ENCODE data around the gene MRRF.
A peak's percentile ranks its signal among the peaks of the same experiment; 100 is the strongest.
"Not testable (repeated sequence)": the region's sequence is repeated elsewhere in the genome, so short reads cannot be mapped to it uniquely, and the experiment has no call there.

MRRF gene

GRCh38 chr9:122346478-122347347 is 82.0 kb downstream of the MRRF start:
- ATAC-seq (peak; percentile 41), DNase-seq (peak in 1 of 2 donors; percentile 24)
- peak overlapping the region; percentile 75 for H3K4me3 Mint-ChIP-seq
- H3K4me1 Mint-ChIP-seq, result peaks cover 31% of the 10 kb centered on the region
- H3K27ac Mint-ChIP-seq, result peak overlapping the region in 1 of 2 donors; percentile 20
- peaks cover 8% of the 10 kb centered on the region for H3K27me3 Mint-ChIP-seq
- no peaks in the 10 kb centered on the region for H3K9me3 Mint-ChIP-seq

- H3K27me3 Mint-ChIP-seq, result peaks cover 8% of the 10 kb centered on the region
- H3K9me3 Mint-ChIP-seq, result no peaks in the 10 kb centered on the region
- H3K27ac Mint-ChIP-seq, result peak overlapping the region in 1 of 2 donors; percentile 20
- H3K4me3 Mint-ChIP-seq, result peak overlapping the region; percentile 75
- H3K4me1 Mint-ChIP-seq, result peaks cover 31% of the 10 kb centered on the region
- peak; percentile 28 for ATAC-seq
- no peak for DNase-seq
Observed at GRCh38 chr9:122347348-122348287, 82.9 kb downstream of the MRRF start.

- peak overlapping the region in 1 of 2 donors; percentile 56 for H3K4me3 Mint-ChIP-seq
- no peak for DNase-seq
Observed at GRCh38 chr9:122348288-122348777, 83.7 kb downstream of the MRRF start.

GRCh38 chr9:122348791-122349190 is 84.1 kb downstream of the MRRF start:
- Mint-ChIP-seq H3K4me1 (peaks cover 31% of the 10 kb centered on the region), H3K4me3 (peak overlapping the region in 1 of 2 donors; percentile 56), H3K27ac (no peak overlapping the region), H3K9me3 (no peaks in the 10 kb centered on the region), H3K27me3 (peaks cover 8% of the 10 kb centered on the region)
- DNase-seq (no peak), ATAC-seq (no peak)

More at GRCh38 chr9:122348288-122348777, 83.7 kb downstream of the MRRF start:
- Mint-ChIP-seq H3K4me1 (peaks cover 31% of the 10 kb centered on the region), H3K27ac (no peak overlapping the region), H3K27me3 (peaks cover 8% of the 10 kb centered on the region), H3K9me3 (no peaks in the 10 kb centered on the region)
- no peak for ATAC-seq

GRCh38 chr9:122349201-122349600 is 84.5 kb downstream of the MRRF start:
- DNase-seq (no peak), ATAC-seq (no peak)
- Mint-ChIP-seq H3K27me3 (peaks cover 8% of the 10 kb centered on the region), H3K27ac (no peak overlapping the region), H3K4me1 (peaks cover 31% of the 10 kb centered on the region), H3K4me3 (no peak overlapping the region), H3K9me3 (no peaks in the 10 kb centered on the region)

GRCh38 chr9:122350577-122351355 is 86.1 kb downstream of the MRRF start:
- Mint-ChIP-seq H3K27ac (no peak overlapping the region), H3K9me3 (no peaks in the 10 kb centered on the region), H3K27me3 (peaks cover 8% of the 10 kb centered on the region), H3K4me1 (peaks cover 31% of the 10 kb centered on the region), H3K4me3 (no peak overlapping the region)
- ATAC-seq (peak; percentile 91), DNase-seq (peak; percentile 82 to 83)

GRCh38 chr9:122354536-122355199 is 90.0 kb downstream of the MRRF start:
- no peak for ATAC-seq
- no peak overlapping the region for H3K4me3 Mint-ChIP-seq

GRCh38 chr9:122355336-122355875 is 90.7 kb downstream of the MRRF start:
- Mint-ChIP-seq H3K27me3 (no peaks in the 10 kb centered on the region), H3K9me3 (peaks cover 8% of the 10 kb centered on the region in 2 donors), H3K4me1 (peaks cover under 1% of the 10 kb centered on the region), H3K27ac (no peak overlapping the region), H3K4me3 (no peak overlapping the region)
- ATAC-seq, result no peak
- DNase-seq, result no peak

More at GRCh38 chr9:122354536-122355199, 90.0 kb downstream of the MRRF start:
- peaks cover 8% of the 10 kb centered on the region for H3K4me1 Mint-ChIP-seq
- peak overlapping the region in 1 of 2 donors; percentile 28 for H3K27ac Mint-ChIP-seq
- peaks cover 8% of the 10 kb centered on the region in 2 donors for H3K9me3 Mint-ChIP-seq
- DNase-seq, result no peak
- H3K27me3 Mint-ChIP-seq, result peaks cover 6% of the 10 kb centered on the region

- Mint-ChIP-seq H3K4me3 (no peak overlapping the region), H3K9me3 (peaks cover 8% of the 10 kb centered on the region in 2 donors), H3K4me1 (peaks cover 6% of the 10 kb centered on the region), H3K27me3 (no peaks in the 10 kb centered on the region), H3K27ac (no peak overlapping the region)
- DNase-seq (no peak), ATAC-seq (no peak)
Observed at GRCh38 chr9:122356627-122357026, 91.9 kb downstream of the MRRF start.

- H3K4me3 Mint-ChIP-seq, result no peak overlapping the region
- peaks cover 8% of the 10 kb centered on the region in 2 donors for H3K9me3 Mint-ChIP-seq
- H3K4me1 Mint-ChIP-seq, result peaks cover 6% of the 10 kb centered on the region
- peak; percentile 71 for ATAC-seq
- H3K27ac Mint-ChIP-seq, result no peak overlapping the region
- peak; percentile 15 to 24 for DNase-seq
- no peaks in the 10 kb centered on the region for H3K27me3 Mint-ChIP-seq
Observed at GRCh38 chr9:122360891-122361290, 96.2 kb downstream of the MRRF start.

- H3K9me3 Mint-ChIP-seq, H3K27me3 Mint-ChIP-seq, H3K4me3 Mint-ChIP-seq, ATAC-seq, H3K27ac Mint-ChIP-seq, DNase-seq, H3K4me1 Mint-ChIP-seq: not testable (repeated sequence)
Observed at GRCh38 chr9:122363131-122363530, 98.4 kb downstream of the MRRF start.

- DNase-seq (no peak), ATAC-seq (no peak)
- Mint-ChIP-seq H3K9me3 (peaks cover 0 to 4% of the 10 kb centered on the region in 2 donors), H3K27me3 (no peaks in the 10 kb centered on the region), H3K4me3 (no peak overlapping the region), H3K4me1 (peaks cover 6% of the 10 kb centered on the region), H3K27ac (no peak overlapping the region)
Observed at GRCh38 chr9:122364117-122364782, 99.6 kb downstream of the MRRF start.

- Mint-ChIP-seq H3K4me3 (no peak overlapping the region), H3K4me1 (peaks cover 6% of the 10 kb centered on the region), H3K27ac (no peak overlapping the region), H3K9me3 (peaks cover 0 to 4% of the 10 kb centered on the region in 2 donors), H3K27me3 (no peaks in the 10 kb centered on the region)
- DNase-seq, result no peak
- no peak for ATAC-seq
Observed at GRCh38 chr9:122364783-122365150, 100.1 kb downstream of the MRRF start.

Measured in stimulated activated naive CD8-positive, alpha-beta T cell treated with anti-CD3 and anti-CD28 coated beads, Interleukin-15, amount 100 ng/mL, for 72 hours (primary cell).